Upper lobe of left lung (tissue), 4 donors: Measurements from ENCODE around the gene TTC33.

Source experiments
- CTCF ChIP-seq, 6 experiments: fragments of 450-650 bp in 4 of 6; fragments of 200-600 bp in 2 of 6; sonication (generic) in 2 of 6; IDR thresholded peaks; one replicate each; pipeline ENCODE4 v1.5.1; 2016 to 2019; ENCODE audit warnings: antibody characterized with exemption in 6 of 6
- EP300 ChIP-seq, 4 donors: sonication (generic); formaldehyde crosslinking; IDR thresholded peaks; one replicate each; pipeline ENCODE4 v1.5.1; 2017; ENCODE audit warnings: antibody characterized with exemption in 4 of 4, control low read depth in 2 of 4
- POLR2AphosphoS5 ChIP-seq, 2 donors: sonication (generic); formaldehyde crosslinking; IDR thresholded peaks; one replicate each; pipeline ENCODE4 v1.5.1; 2017; ENCODE audit warnings: antibody characterized with exemption in 2 of 2

GRCh38 chr5:40540301-40540700 is 215.5 kb downstream of the TTC33 start:
- TF ChIP-seq CTCF (IDR thresholded peaks at IDR 0.05) (no peak), POLR2AphosphoS5 (IDR thresholded peaks at IDR 0.05) (no peak), EP300 (IDR thresholded peaks at IDR 0.05) (no peak)
